ENCODE measurements around the gene CYP3A4.

- no peak for TF ChIP-seq CTCF (IDR thresholded peaks at IDR 0.05; ENCODE audit: low read length)
- no peak for TF ChIP-seq EZH2 (optimal IDR thresholded peaks at IDR 0.05; ENCODE audit: low read depth, low read length)
Measured at GRCh38 chr7:99764478-99764877, 19.5 kb downstream of the CYP3A4 start.
